ENCODE data around the gene OR52R1. TPM values are rescaled to one million over a fixed set of nuclear protein-coding genes. Genes with fewer than 3 reads are reported as not detected.
"Not testable (repeated sequence)": the region's sequence is repeated elsewhere in the genome, so short reads cannot be mapped to it uniquely, and the experiment has no call there.

The OR52R1 gene
- total RNA-seq, result not detected

DNA sequence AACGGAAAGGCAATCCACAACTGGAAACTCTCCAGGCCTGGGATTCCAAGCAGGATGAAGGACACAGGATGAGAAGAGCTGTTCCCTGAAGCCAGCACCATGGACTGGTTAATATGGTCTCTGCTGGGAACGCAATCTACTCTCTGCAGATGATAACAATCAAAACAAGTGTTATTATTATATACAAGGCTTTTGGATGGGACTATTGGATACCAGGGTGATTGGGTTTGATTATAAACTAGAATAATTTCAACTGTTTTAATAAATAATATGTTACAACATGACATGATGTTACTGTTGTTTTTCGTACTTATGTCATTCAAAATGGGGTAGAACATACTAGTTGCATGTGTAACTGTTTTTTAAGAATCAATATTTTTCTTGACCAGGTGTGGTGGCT is at the start of gene OR52R1:
Gene OR52R1, minus strand, starts transcription at position 101 of the 400 bp plus-strand sequence. Its CDS starts 0 bp downstream, at position 101.
- ATAC-seq, result no peak
- Mint-ChIP-seq H3K36me3 (no peaks in the 10 kb centered on the region), H3K27ac (no peak within 1 kb of the TSS)

DNA sequence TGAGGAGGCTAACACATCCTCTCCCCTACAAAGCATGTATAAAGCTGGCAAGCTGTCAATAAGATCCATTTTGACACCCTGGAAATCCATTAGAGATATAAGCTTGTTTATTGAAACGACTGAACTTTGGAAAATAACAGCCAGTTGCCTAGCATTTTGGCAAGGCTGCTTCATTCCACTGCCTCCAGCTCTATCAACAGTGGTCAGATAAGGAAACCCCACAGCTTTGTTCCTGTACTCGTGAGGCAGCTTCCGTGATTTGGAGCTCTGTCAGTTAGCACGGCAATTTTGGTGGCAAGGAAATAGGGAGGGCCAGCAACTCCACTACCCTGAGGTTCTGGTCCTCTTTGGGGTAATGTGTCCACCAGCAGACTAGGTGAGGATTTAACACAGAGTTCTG is 46.9 kb upstream of the OR52R1 start:
- ATAC-seq, result no peak
- H3K9me3 Mint-ChIP-seq, result peaks cover 0 to 4% of the 10 kb centered on the region in 2 donors

More for the DNA sequence above, at the start of gene OR52R1:
- DNase-seq (ENCODE audit: low spot score in 2 of 2), result no peak
- H3K9me3 Mint-ChIP-seq, result peaks cover 0 to 5% of the 10 kb centered on the region in 2 donors

DNA sequence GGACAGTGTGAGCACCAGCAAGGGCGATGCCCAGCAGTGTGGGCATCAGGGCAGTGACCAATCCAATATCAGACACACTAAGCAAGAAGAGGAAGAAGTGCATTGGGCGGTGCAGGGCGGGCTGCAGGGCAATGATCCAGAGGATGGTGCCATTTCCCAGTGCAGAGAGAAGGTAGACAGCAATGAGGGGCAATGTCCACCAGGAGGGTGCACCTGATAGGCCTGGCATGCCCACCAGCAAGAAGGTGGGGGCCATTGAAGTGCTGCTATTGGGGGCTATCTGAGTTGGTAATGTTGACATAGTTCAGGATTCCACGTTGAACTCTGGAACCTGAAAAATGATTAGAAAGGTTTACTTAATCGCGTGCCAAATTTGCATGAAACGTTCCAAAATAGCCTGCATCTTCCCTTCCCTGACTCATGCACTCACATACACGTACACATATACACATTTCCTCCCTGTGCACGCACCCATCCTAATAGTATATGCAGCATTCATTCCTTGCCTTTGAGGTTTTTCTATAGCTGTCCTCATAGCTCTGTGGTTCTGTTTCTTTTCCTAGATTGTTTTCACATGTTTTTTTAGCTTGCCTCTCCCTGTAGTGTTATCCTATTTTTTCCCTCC is 44.8 kb upstream of the OR52R1 start, which contains the start of gene OR51S1:
Gene OR51S1, minus strand, starts transcription at position 301 of the 625 bp plus-strand sequence. Its CDS starts 0 bp downstream, at position 301.
- no peak within 1 kb of the TSS for H3K27ac Mint-ChIP-seq
- no peaks in the 10 kb centered on the region for H3K9me3 Mint-ChIP-seq
- no peaks in the 10 kb centered on the region for H3K36me3 Mint-ChIP-seq
- ATAC-seq, result no peak
- DNase-seq (ENCODE audit: low spot score in 2 of 2), result no peak

More for the DNA sequence above, 46.9 kb upstream of the OR52R1 start:
- no peak for DNase-seq (ENCODE audit: low spot score in 2 of 2)
- no peak overlapping the region for H3K27ac Mint-ChIP-seq
- no peaks in the 10 kb centered on the region for H3K36me3 Mint-ChIP-seq

DNA sequence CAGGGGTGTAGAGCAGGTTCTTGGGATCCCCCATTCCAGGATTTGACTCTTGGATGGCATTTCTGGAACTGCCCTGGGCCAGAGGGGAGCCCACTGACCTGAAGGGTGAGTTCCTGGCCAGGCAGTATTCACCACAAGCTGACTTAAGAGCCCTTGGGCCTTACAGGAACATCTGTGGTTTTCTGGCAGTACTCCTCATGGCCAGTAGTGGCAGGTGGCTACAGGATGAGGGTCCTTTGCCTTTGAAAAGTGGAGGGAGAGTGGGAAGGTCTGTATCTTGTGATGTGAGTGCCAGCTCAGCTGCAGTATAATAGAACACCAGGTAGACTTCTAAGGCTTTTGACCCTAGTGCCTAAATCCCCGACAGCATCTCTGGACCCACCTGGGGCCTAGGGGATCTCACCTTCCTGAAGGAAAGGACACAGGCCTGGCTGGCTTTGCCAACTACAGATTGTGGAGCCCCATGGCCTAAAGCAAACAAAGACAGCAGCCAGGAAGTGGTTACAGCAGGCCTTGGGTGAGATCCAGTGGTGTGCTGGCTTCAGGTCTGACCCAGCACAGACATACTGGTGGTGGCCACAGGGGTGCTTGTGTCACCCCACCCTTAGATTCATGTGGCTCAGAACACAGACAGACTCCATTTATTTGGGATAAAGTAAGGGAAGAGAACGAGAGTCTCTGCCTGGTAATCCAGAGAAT is 35.8 kb upstream of the OR52R1 start:
- H3K36me3 Mint-ChIP-seq, result peaks cover 0 to 7% of the 10 kb centered on the region in 2 donors
- ATAC-seq (no peak), DNase-seq (ENCODE audit: low spot score in 2 of 2) (no peak)
- no peak overlapping the region for H3K27ac Mint-ChIP-seq
- H3K9me3 Mint-ChIP-seq, result no peaks in the 10 kb centered on the region

DNA sequence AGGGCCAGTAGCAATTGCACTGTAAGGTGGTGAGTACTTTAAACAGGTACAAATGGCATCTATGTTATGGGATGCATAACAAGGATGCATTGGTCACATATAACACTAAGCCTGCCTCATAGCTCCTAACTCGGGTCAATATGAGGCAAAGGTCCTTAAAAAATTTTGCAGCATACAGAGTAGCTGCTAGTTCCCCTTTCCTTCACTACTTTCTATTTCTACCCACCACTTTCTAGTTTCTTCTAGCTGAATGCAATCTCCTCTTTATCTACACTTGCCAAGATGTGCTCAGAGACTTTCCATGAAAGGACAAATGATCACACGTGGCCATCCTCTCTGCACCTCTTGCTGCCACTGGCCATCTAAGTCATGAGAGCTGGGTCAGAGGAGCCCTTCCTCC is 26.7 kb upstream of the OR52R1 start:
- DNase-seq (ENCODE audit: low spot score in 2 of 2), result no peak
- Mint-ChIP-seq H3K36me3 (no peaks in the 10 kb centered on the region), H3K27ac (no peak overlapping the region), H3K9me3 (no peaks in the 10 kb centered on the region)
- no peak for ATAC-seq

DNA sequence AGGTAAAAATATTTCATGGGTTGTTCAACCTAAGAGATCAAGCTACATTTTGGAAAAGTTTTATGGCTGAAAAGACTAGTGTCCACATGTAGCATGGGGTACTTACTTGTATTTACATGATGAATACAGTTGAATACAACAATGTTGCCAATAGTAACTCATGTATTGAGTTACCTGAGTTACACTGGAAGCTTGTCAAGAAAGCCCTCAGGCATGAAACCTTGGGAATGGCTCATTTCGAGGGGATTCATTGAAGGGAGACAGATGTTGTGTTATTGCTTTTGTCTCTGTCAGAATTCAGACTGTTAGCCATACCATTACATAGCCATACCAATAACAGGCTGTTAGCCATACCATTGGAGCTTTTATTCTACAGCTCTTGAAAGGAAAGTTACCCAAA is 26.2 kb upstream of the OR52R1 start:
- no peaks in the 10 kb centered on the region for H3K36me3 Mint-ChIP-seq
- ATAC-seq (no peak), DNase-seq (ENCODE audit: low spot score in 2 of 2) (no peak)
- no peak overlapping the region for H3K27ac Mint-ChIP-seq
- no peaks in the 10 kb centered on the region for H3K9me3 Mint-ChIP-seq

DNA sequence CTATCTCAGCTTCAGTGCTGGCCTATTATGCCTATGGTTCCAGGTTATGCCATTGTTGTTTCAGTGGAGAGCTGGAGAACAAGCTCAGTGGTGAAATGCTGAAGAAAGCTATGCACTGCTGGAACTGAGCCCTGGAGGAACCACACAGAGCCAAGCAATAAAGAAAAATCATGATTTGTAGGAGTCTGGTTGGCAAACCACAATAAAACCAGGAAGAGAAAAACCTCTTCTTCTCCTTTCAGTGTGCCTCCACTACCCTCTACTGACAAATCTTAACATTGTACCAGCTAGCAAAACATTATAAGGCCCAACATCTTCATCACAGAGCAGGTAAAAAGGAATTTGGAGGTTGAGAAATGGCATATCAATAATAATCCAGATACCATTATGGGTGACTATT is 22.2 kb upstream of the OR52R1 start:
- DNase-seq (ENCODE audit: low spot score in 2 of 2) (no peak), ATAC-seq (no peak)
- H3K36me3 Mint-ChIP-seq, result no peaks in the 10 kb centered on the region
- H3K9me3 Mint-ChIP-seq, result no peaks in the 10 kb centered on the region
- no peak overlapping the region for H3K27ac Mint-ChIP-seq

DNA sequence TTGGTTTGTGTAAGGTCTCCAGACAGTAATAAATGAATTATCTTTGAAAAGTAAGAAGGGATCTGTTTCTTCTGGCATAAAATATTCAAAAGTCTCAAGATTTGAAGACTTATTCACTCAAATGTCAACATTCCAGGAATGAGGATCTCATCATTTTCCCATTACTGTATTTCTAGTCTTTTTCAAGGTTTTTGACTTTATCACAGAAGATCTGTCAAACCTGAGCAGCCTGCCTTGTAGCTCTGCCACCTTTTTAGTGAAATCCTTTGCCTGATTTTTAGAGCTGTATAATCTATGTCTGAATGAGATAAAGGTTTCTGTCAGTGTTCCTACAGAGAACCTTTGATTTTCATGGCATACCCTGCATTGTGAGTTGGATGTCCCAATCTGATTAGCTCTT is 21.0 kb upstream of the OR52R1 start:
- no peaks in the 10 kb centered on the region for H3K36me3 Mint-ChIP-seq
- DNase-seq (ENCODE audit: low spot score in 2 of 2) (no peak), ATAC-seq (no peak)
- no peaks in the 10 kb centered on the region for H3K9me3 Mint-ChIP-seq
- no peak overlapping the region for H3K27ac Mint-ChIP-seq

DNA sequence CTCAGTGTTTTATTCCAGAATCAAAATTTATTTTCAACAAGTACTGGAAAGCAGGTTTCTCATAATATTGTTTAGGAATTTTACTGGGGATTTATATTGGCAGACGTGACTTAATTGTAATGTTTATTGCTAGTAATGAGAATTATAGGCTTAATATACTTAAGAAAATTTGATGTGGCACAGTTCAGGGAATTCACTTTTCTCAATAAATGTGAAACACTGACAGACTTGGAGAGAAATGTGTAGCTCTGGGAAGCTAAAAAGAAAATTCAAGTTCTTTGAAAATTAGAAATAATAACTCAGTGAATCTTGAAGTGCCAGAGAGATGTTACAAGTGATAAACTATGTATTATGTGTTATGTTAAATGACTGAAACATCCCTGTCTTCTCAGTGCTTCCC is 16.8 kb upstream of the OR52R1 start, which contains the start of gene OR51F2:
Gene OR51F2, plus strand, starts transcription at position 301 of the 400 bp plus-strand sequence. CDS start 101 bp downstream, outside the sequence.
- DNase-seq (ENCODE audit: low spot score in 2 of 2) (no peak), ATAC-seq (no peak)
- Mint-ChIP-seq H3K27ac (no peak within 1 kb of the TSS), H3K36me3 (no peaks in the 10 kb centered on the region), H3K9me3 (no peaks in the 10 kb centered on the region)

DNA sequence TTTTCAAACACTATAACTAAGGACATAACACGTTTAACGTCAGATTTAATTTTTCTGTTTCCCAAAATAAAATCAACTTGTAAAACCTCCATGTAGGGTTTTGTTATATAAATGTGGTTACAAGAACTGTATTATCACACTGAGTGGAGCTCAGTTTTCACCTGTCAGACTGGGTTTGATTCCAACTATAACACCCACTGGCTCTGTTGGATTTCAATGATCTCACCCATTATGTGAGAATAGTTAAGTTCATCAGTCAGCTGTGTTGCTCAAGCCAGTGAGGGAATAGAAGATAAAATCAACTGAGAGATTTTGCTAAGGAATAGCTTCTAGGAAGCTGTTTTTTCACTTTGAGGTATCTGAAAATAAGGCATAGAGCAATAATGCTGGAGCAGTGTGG is 5.1 kb upstream of the OR52R1 start:
- H3K9me3 Mint-ChIP-seq, result no peaks in the 10 kb centered on the region
- ATAC-seq (no peak), DNase-seq (ENCODE audit: low spot score in 2 of 2) (no peak)
- no peak overlapping the region for H3K27ac Mint-ChIP-seq
- H3K36me3 Mint-ChIP-seq, result no peaks in the 10 kb centered on the region

DNA sequence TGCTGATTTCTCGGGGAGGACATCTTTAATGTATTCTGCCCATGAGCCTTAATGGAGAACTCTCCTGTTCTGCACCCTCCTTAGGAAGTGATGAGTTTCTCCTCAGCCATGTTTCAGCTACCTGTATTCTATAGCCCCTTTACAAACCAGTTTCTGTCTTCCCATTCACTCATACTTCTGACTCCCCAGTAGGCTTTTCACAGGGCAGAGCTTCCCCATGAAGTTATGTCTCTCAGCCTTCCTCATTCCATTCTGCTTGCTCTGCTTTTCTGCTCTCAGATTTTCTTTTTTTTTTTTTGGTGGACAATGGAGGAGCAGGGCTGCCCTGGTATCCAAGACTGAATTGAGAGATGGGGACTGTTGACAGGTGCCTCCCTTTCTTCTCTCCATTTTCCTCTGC is 4.3 kb upstream of the OR52R1 start:
- no peak for DNase-seq (ENCODE audit: low spot score in 2 of 2)
- H3K27ac Mint-ChIP-seq, result no peak overlapping the region
- ATAC-seq, result no peak
- H3K9me3 Mint-ChIP-seq, result peaks cover 0 to 5% of the 10 kb centered on the region in 2 donors
- H3K36me3 Mint-ChIP-seq, result no peaks in the 10 kb centered on the region

DNA sequence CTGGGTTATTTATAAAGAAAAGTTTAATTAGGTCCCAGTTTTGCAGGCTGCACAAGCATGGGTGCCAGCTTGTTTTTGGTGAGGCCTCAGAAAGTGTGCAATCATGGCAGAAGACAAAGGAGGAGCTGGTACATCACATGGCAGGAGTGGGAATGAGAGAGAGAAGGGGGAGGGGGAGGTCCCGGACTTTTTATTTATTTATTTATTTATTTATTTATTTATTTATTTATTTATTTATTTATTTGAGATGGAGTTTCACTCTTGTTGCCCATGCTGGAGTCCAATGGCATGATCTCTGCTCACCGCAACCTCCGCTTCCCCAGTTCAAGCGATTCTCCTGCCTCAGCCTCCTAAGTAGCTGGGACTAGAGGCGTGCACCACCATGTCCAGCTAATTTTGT is 2.9 kb downstream of the OR52R1 start:
- not testable (repeated sequence) for H3K9me3 Mint-ChIP-seq; ATAC-seq; H3K27ac Mint-ChIP-seq; DNase-seq (ENCODE audit: low spot score in 2 of 2); H3K36me3 Mint-ChIP-seq

DNA sequence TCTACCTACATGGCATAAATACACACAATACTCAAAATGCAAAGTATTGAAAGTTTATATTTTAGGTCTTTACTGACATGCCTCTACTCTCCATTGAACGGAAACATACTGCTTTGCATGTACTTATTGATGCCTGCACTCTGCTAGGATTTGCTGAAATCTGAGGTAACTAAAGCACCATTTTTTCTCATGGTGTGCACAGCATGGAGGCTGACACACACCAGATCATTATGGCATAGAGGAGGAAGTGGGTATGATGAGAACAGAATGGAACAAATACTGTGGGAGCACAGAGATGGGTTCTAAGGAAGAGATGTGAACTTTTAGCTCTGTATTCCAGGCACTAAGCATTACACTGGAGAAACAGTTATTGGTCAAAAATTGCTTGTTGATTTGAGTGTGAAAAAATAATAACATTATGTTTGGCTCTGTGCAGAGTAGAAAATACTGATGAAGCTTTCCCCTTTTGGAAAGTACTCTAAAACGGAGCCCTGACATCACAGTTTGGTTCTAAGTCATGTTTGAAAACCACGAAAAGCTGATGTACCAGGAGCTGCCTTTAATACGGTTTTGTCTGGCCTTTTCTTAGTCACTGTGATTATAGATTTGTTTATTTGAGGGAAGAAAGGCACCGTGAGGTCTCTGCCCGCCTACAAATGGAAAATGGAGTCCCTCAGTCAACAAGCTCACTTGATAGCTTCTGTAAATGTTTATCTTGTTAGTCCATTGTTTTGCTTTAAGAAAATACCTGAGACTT is 5.6 kb downstream of the OR52R1 start:
- no peaks in the 10 kb centered on the region for H3K9me3 Mint-ChIP-seq
- ATAC-seq (no peak), DNase-seq (ENCODE audit: low spot score in 2 of 2) (no peak)
- H3K36me3 Mint-ChIP-seq, result no peaks in the 10 kb centered on the region
- no peak overlapping the region for H3K27ac Mint-ChIP-seq

DNA sequence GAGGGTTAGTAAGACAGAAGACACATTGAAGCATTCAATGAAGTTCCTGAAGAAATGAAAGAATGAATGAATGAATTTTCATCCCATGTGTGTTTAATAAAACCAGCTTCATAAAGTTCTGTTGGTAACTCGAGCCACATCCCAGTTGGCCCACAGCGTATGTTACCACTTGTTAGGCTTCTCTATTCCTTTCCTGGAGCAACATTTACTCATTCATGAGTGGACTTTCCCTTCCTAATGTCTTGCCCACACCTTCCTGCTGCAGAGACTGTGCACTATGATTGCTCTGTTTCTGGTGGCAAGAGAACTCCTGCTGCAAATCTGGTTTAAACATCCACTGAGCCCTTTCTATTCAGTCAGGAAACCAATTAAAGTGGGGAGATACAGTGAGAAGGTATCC is 7.0 kb downstream of the OR52R1 start:
- Mint-ChIP-seq H3K36me3 (no peaks in the 10 kb centered on the region), H3K27ac (no peak overlapping the region), H3K9me3 (no peaks in the 10 kb centered on the region)
- DNase-seq (ENCODE audit: low spot score in 2 of 2), result no peak
- no peak for ATAC-seq

DNA sequence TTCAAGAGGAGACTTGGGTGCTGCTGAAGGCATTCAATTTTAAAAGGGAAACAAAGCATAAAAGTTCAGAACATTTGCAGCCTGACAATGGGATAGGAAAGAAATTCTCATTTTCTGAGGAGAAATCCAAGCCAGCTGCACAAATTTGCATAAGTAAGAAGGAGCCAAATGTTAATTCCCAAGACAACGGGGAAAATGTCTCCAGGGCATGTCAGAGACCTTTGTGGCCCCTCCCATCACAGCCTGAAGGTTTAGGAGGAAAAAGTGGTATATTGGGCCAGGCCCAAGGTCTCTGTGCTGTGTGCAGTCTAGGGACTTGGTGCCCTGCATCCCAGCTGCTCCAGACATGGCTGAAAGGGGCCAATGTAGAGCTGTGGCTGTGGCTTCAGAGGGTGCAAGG is 21.7 kb downstream of the OR52R1 start:
- H3K36me3 Mint-ChIP-seq, result no peaks in the 10 kb centered on the region
- no peak overlapping the region for H3K27ac Mint-ChIP-seq
- DNase-seq (ENCODE audit: low spot score in 2 of 2) (no peak), ATAC-seq (no peak)
- peaks cover 7 to 16% of the 10 kb centered on the region in 2 donors for H3K9me3 Mint-ChIP-seq

DNA sequence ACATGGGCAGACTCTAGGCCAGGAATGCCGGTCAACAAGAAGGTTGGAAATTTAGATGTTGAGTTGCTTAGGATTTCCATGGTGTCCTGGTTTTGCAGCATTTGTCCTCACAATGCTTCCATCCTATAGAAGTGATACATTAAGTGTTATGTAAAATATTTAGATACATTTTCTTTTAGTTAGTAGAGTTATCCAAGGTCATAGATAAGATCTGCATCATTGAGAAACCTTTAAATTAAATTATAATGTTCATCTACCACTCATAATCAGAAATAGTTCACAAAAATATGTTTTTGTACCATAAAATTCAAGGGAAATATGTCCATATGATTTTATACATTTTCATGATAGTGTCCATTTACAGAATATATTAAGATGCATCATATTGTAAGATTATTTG is 34.3 kb downstream of the OR52R1 start, which contains the start of gene OR51F1:
Gene OR51F1, minus strand, starts transcription at position 101 of the 400 bp plus-strand sequence. Its CDS starts 0 bp downstream, at position 101.
- ATAC-seq (no peak), DNase-seq (ENCODE audit: low spot score in 2 of 2) (no peak)
- Mint-ChIP-seq H3K36me3 (no peaks in the 10 kb centered on the region), H3K9me3 (no peaks in the 10 kb centered on the region), H3K27ac (no peak within 1 kb of the TSS)

DNA sequence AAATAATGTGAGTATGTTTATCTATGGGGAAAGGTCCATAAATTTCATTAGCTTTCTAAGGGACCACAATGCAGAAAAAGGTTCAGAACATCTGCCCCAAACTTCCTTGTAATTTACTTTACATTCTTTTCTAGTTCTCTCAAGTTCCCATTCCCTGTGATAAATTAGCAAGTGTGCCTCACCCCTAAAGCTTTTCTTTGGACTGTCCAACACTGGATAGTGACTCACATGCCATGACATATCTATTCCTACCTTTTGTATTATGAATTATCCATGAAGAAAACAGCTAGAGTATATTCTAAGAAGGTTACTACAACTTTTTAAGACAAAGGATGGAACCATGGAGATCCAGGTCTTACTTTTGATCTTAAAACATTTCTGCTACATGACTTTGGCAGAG is 36.1 kb downstream of the OR52R1 start:
- Mint-ChIP-seq H3K27ac (no peak overlapping the region), H3K9me3 (no peaks in the 10 kb centered on the region), H3K36me3 (no peaks in the 10 kb centered on the region)
- DNase-seq (ENCODE audit: low spot score in 2 of 2), result no peak
- ATAC-seq, result no peak
